B cell (primary cell): Measurements from ENCODE around the gene MAPKAPK5. TPM values are rescaled to one million over a fixed set of nuclear protein-coding genes. Genes with fewer than 3 reads are reported as not detected.

Experiments used
- ATAC-seq: fragments of 200-7000 bp; cut with Tn5 transposase; one replicate; pipeline ENCODE4 v1.10.0; 2021; ENCODE audit warnings: low read depth, mild to moderate bottlenecking, moderate number of reproducible peaks, moderate library complexity
- CTCF ChIA-PET: fragments of 350-600 bp; sonication (Branson Sonifier 250); formaldehyde crosslinking; loops from one replicate; lab custom pipeline; 2021; ENCODE audit warnings: antibody characterized with exemption, inconsistent platforms; lab: Charles Lee
- POLR2A ChIA-PET: fragments of 350-600 bp; sonication (Branson Sonifier 250); formaldehyde crosslinking; loops from one replicate; lab custom pipeline; 2021; ENCODE audit warnings: antibody characterized with exemption; lab: Charles Lee
- DNase-seq: peaks from one replicate; pipeline ENCODE4 v3.0.0; 2013
- H2AFZ ChIP-seq: 2 replicates; pipeline ENCODE4 v1.6.1; 2012; ENCODE audit warnings: mild to moderate bottlenecking, low read depth, low read length; ENCODE audit not compliant: insufficient read depth, poor library complexity, severe bottlenecking
- H3K27ac ChIP-seq, 2 donors: 1 replicate in 1 of 2; 2 replicates in 1 of 2; pipeline ENCODE4 v1.5.1; 2012 to 2013; ENCODE audit warnings: low read length in 2 of 2, mild to moderate bottlenecking in 2 of 2, moderate library complexity in 1 of 2
- H3K27me3 ChIP-seq, 4 experiments: fragments of 200-600 bp in 1 of 4; sonication (generic) in 1 of 4; replicated peaks in 1 of 4; 1 replicate in 2 of 4; 2 replicates in 2 of 4; pipeline versions ENCODE4 v1.6.1 to v1.7.0; 2013 to 2016; ENCODE audit warnings: low read length in 3 of 4, mild to moderate bottlenecking in 2 of 4, mixed read lengths in 1 of 4, moderate library complexity in 1 of 4; ENCODE audit not compliant: insufficient read depth in 4 of 4, control insufficient read depth in 3 of 4; ENCODE audit errors: control extremely low read depth in 1 of 4
- H3K36me3 ChIP-seq, 2 experiments: replicated peaks in 1 of 2; 1 replicate in 1 of 2; 2 replicates in 1 of 2; pipeline versions ENCODE4 v1.6.1 to v1.7.1; 2013; ENCODE audit warnings: low read length in 1 of 2; ENCODE audit not compliant: insufficient read depth in 2 of 2, control insufficient read depth in 1 of 2; ENCODE audit errors: control extremely low read depth in 1 of 2, extremely low read depth in 1 of 2
- H3K4me1 ChIP-seq, 2 donors: fragments of 200-600 bp in 1 of 2; sonication (generic) in 1 of 2; 1 replicate in 1 of 2; 2 replicates in 1 of 2; pipeline versions ENCODE4 v1.5.1 to v1.6.1; 2013 to 2017; ENCODE audit warnings: low read length in 2 of 2; ENCODE audit not compliant: control insufficient read depth in 2 of 2, insufficient read depth in 2 of 2
- H3K4me2 ChIP-seq: replicated peaks from 2 replicates; pipeline ENCODE3; 2012; ENCODE audit warnings: mild to moderate bottlenecking, low read depth, low read length; ENCODE audit not compliant: poor library complexity, severe bottlenecking
- H3K4me3 ChIP-seq, 5 experiments: fragments of 200-600 bp in 1 of 5; sonication (generic) in 1 of 5; 1 replicate in 3 of 5; 2 replicates in 2 of 5; pipeline versions ENCODE4 v1.5.1 to v1.7.0; 2011 to 2016; ENCODE audit warnings: low read length in 4 of 5, mild to moderate bottlenecking in 4 of 5, low read depth in 2 of 5, control low read depth in 1 of 5, moderate library complexity in 1 of 5; ENCODE audit not compliant: insufficient read depth in 1 of 5; ENCODE audit errors: control extremely low read depth in 1 of 5, extremely low read depth in 1 of 5
- H3K79me2 ChIP-seq: fragments of 200-600 bp; sonication (generic); one replicate; pipeline ENCODE4 v1.6.0; 2016; ENCODE audit warnings: low read length; ENCODE audit not compliant: control insufficient read depth, insufficient read depth
- H3K9ac ChIP-seq: fragments of 200-600 bp; sonication (generic); 2 replicates; pipeline ENCODE4 v1.6.1; 2017; ENCODE audit warnings: mild to moderate bottlenecking, low read length, moderate library complexity
- H3K9me3 ChIP-seq, 3 donors: one replicate each; pipeline versions ENCODE4 v1.6.1 to v1.7.1; 2013; ENCODE audit warnings: low read length in 2 of 3; ENCODE audit not compliant: control insufficient read depth in 2 of 3, insufficient read depth in 1 of 3; ENCODE audit errors: control extremely low read depth in 1 of 3
- H4K20me1 ChIP-seq: 2 replicates; pipeline ENCODE4 v1.6.0; 2012; ENCODE audit warnings: mild to moderate bottlenecking, low read length; ENCODE audit not compliant: insufficient read depth, control insufficient read depth, poor library complexity, severe bottlenecking
- H3K27ac Mint-ChIP-seq: one replicate; pipeline ENCODE4 v1.8.0; 2021; ENCODE audit warnings: mixed read lengths
- H3K27me3 Mint-ChIP-seq: one replicate; pipeline ENCODE4 v1.8.0; 2021; ENCODE audit warnings: mixed read lengths
- H3K4me1 Mint-ChIP-seq: one replicate; pipeline ENCODE4 v1.8.0; 2021; ENCODE audit warnings: mixed read lengths
- H3K4me3 Mint-ChIP-seq: one replicate; pipeline ENCODE4 v1.8.0; 2021; ENCODE audit warnings: mixed read lengths
- H3K9me3 Mint-ChIP-seq: one replicate; pipeline ENCODE4 v1.8.0; 2022; ENCODE audit warnings: mixed read lengths; ENCODE audit not compliant: insufficient read depth
- CTCF ChIP-seq: fragments of 200-600 bp; IDR thresholded peaks from one replicate; pipeline ENCODE4 v1.8.0; 2022; ENCODE audit warnings: antibody characterized with exemption, mild to moderate bottlenecking
- EZH2 ChIP-seq: IDR thresholded peaks from 2 replicates; pipeline ENCODE4 v1.6.1; 2012; ENCODE audit warnings: borderline replicate concordance, low read depth, mild to moderate bottlenecking, moderate library complexity, low read length; ENCODE audit not compliant: insufficient read depth, poor library complexity, severe bottlenecking
- WGBS: methylation state at CpG from one replicate; pipeline ENCODE4 v1.1.5; 2013; ENCODE audit warnings: missing lambda C conversion rate; ENCODE audit not compliant: insufficient coverage; 5-methylcytosine and 5-hydroxymethylcytosine counted together
- intact Hi-C: fragments of 100-400 bp; cut with micrococcal nuclease; formaldehyde crosslinking; loops from one replicate; pipeline ENCODE4 v1.10.0; 2022
- polyA plus RNA-seq: library from polyadenylated mRNA; depleted of rRNA; stranded (reverse); fragments of >200 nt; gene quantifications from 2 replicates; pipeline ENCODE4 v1.2.3, GENCODE V29; 2012
- total RNA-seq, 2 donors: library from RNA; stranded (reverse); fragments of 120-200 nt in 1 of 2; gene quantifications; 1 replicate in 1 of 2; 2 replicates in 1 of 2; pipeline versions ENCODE4 v1.2.3 to v1.2.4, GENCODE V29; 2013 to 2022

MAPKAPK5 gene
- total and polyA plus RNA-seq, 2 donors (not counting 1 experiment from before 2014, with no cell fraction given), result 60.2 to 64.4 TPM

DNA sequence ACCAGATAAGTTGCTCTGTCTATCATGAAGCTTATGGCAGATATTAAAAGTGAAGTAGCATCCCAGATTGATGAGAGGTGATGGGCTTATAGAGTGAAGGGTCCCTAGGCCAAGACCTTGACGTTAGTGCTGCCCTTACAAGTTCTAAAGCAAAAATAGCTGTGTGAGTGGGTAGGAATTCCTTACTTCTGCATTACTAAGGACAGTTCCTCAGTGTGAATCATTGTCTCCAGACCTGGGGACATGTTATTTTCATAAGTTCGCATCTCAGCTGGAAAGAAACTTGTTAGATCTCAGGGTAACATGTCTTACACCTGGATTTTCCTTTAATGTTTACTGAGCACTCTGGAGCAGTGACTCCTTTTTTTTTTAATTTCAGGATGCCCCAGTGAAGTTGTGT is 28.7 kb downstream of the MAPKAPK5 start:
- ATAC-seq (no peak), DNase-seq (no peak)
- no peak overlapping the region for H3K27ac ChIP-seq
- CTCF ChIA-PET, result no interaction called here
- Mint-ChIP-seq H3K27ac (no peak overlapping the region), H3K27me3 (no peaks in the 10 kb centered on the region), H3K4me3 (no peak overlapping the region), H3K4me1 (no peaks in the 10 kb centered on the region), H3K9me3 (peaks cover 5% of the 10 kb centered on the region)
- peaks cover 0 to 3% (median 0%) of the 10 kb centered on the region in 3 donors for H3K9me3 ChIP-seq
- no peaks in the 10 kb centered on the region for H3K79me2 ChIP-seq
- H3K4me3 ChIP-seq, result no peak overlapping the region
- H3K4me2 ChIP-seq, result no peak overlapping the region
- TF ChIP-seq EZH2 (no peak), CTCF (no peak)
- peaks cover 25 to 75% of the 10 kb centered on the region in 2 experiments for H3K36me3 ChIP-seq
- H3K9ac ChIP-seq, result no peak overlapping the region
- intact Hi-C loops, result no loop called here
- POLR2A ChIA-PET, result no interaction called here
- H3K27me3 ChIP-seq, result no peaks in the 10 kb centered on the region
- H3K4me1 ChIP-seq, result no peaks in the 10 kb centered on the region
- WGBS, result 100% methylated on average over 2 of the region's 2 CpGs
- no peak overlapping the region for H2AFZ ChIP-seq
- no peaks in the 10 kb centered on the region for H4K20me1 ChIP-seq

DNA sequence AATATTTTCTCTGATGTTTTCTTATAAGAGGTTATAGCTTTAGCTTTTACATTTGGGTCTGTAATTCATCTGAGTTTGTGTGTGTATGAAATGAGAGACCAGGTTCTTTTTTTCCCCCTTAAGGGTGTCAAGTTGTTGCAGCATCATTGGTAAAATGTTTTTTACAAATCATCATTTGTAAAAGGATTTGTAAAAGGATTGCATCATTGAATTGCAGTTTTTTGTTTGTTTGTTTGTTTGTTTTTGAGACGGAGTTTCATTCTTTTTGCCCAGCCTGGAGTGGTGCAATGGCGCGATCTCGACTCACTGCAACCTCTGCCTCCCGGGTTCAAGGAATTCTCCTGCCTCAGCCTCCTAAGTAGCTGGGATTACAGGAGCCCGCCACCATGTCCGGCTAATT is 31.1 kb downstream of the MAPKAPK5 start:
- Histone ChIP-seq H3K4me3 (no peak overlapping the region), H3K79me2 (no peaks in the 10 kb centered on the region), H3K9ac (no peak overlapping the region), H4K20me1 (no peaks in the 10 kb centered on the region), H3K4me2 (no peak overlapping the region), H3K4me1 (no peaks in the 10 kb centered on the region), H3K36me3 (peaks cover 18 to 59% of the 10 kb centered on the region in 2 experiments), H3K27me3 (no peaks in the 10 kb centered on the region), H2AFZ (no peak overlapping the region), H3K27ac (no peak overlapping the region), H3K9me3 (peaks cover 0 to 3% (median 0%) of the 10 kb centered on the region in 3 donors)
- DNase-seq, result no peak
- ChIA-PET CTCF (no interaction called here), POLR2A (no interaction called here)
- TF ChIP-seq CTCF (no peak), EZH2 (no peak)
- H3K27ac Mint-ChIP-seq, result no peak overlapping the region
- no peak overlapping the region for H3K4me3 Mint-ChIP-seq
- H3K27me3 Mint-ChIP-seq, result no peaks in the 10 kb centered on the region
- no peak for ATAC-seq
- peaks cover 5% of the 10 kb centered on the region for H3K9me3 Mint-ChIP-seq
- 100% methylated on average over 5 of the region's 7 CpGs for WGBS
- intact Hi-C loops, result no loop called here
- H3K4me1 Mint-ChIP-seq, result no peaks in the 10 kb centered on the region
